LHCN-M2 (cell line): ENCODE measurements around the gene ZNF382. TPM values are rescaled to one million over a fixed set of nuclear protein-coding genes. Genes with fewer than 3 reads are reported as not detected.

ENCODE experiments used
- DNase-seq: peaks from one replicate; pipeline ENCODE4 v3.0.0-alpha.2; 2012; ENCODE audit warnings: low read depth
- total RNA-seq: library from RNA; depleted of rRNA; stranded (reverse); fragments of >200 nt; gene quantifications from 2 replicates; pipeline ENCODE4 v1.2.3, GENCODE V29; 2014; rRNA removed

Gene ZNF382
- total RNA-seq, 1 experiment from 2014 or later = 5.4 TPM

GRCh38 chr19:36679455-36679854 is 74.3 kb downstream of the ZNF382 start:
- DNase-seq = no peak

Other genes with a start within 250 kb of the ZNF382 start
- gene ZFP14, start 226.1 kb upstream of the ZNF382 start, total RNA-seq = 1.9 and 3.2 TPM in 2 replicates
- 2.2 and 3.4 TPM in 2 replicates for gene ZFP82, start 186.7 kb upstream of the ZNF382 start, total RNA-seq
- 6.6 and 11.2 TPM in 2 replicates for gene ZNF566, start 115.8 kb upstream of the ZNF382 start, total RNA-seq
- 13.5 and 14.5 TPM in 2 replicates for gene ZNF260, start 77.0 kb upstream of the ZNF382 start, total RNA-seq
- gene ZNF529, start 32.0 kb upstream of the ZNF382 start, total RNA-seq = 5.6 and 6.3 TPM in 2 replicates
- 13.2 and 14.0 TPM in 2 replicates for gene ZNF461, start 61.5 kb downstream of the ZNF382 start, total RNA-seq
- gene ZNF567, start 82.3 kb downstream of the ZNF382 start, total RNA-seq = 5.1 TPM in 2 replicates
- gene ZNF850, start 167.5 kb downstream of the ZNF382 start, total RNA-seq = 6.9 and 10.3 TPM in 2 replicates
- gene ZNF790, start 233.1 kb downstream of the ZNF382 start, total RNA-seq = 6.3 and 8.3 TPM in 2 replicates
- 1.5 and 2.6 TPM in 2 replicates for gene ZNF345, start 245.6 kb downstream of the ZNF382 start, total RNA-seq